GM18526 (cell line): ENCODE results near the gene GPNMB.

Experiments used
- POLR2A ChIP-seq: IDR thresholded peaks from 3 replicates; pipeline ENCODE4 v1.6.1; 2011; ENCODE audit not compliant: insufficient read length; ENCODE audit errors: extremely low read depth

Gene GPNMB

DNA sequence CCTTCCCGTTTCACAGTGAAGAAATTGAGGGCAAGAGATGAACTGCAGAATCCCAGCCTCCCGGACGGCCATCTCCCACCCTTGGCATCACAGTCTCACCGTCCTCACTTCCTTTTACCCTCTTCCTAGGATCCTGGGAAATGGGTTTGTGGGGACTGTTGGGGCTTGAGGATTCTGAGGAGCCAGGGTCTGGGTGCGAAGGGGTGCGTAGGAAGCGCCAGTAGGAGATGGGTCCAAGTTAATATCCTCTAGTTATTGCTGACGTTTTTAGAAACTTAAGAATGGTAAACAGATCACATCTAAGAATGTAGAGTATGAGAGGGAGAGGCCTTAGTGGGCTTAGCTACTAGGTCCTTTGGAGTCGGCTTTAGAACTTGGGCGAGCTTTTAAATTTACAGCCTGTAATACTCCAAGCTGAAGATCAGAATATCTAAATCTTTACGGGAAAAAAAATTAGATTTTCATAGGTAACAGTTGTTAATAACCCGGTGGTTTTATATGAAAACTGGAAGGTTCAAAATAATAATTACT is 53.3 kb downstream of the GPNMB start:
- TF ChIP-seq POLR2A: no peak

DNA sequence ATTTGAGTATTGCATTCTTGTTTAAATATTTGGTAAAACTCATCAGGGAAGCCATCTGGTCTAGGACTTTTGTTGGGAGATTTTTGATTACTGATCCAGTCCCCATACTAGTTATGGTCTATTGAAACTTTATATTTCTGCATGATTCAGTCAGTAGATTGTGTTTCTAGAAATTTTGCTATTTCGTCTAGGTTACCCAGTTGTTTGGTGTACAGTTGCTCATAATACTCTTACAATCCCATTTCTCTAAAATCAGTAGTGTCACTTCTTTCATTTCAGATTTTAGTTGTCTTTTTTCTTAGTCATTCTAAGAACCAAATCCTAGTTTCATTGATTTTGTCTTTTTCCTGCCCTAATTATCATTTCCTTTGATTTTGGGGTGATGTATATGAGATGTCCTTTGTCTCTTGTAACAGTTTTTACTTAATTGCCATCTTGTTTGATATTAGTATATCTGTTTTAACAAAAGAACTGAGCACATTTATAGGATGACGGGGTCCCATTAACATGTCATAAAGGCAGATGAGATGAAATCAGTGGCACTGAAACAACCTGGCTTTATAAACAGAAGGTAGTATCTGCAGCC is 60.5 kb downstream of the GPNMB start:
- no peak for TF ChIP-seq POLR2A

DNA sequence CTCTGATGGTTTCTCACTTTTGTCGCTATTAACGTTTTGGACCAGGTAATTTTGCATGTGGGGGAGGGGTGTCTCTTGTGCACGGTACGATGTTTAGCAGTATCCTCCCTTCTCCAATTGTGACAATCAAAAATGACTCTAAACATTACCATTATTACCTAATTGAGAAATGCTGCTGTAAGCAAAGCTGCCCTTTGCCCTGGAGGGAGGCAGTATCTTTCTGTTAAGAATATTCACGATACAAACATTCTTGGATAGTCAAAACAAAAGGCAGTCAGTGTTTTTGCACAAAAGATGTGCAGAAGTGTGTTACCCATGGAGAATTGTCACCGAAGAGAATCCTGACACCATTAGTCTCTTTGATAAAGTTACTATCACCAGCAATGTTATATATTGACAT is 62.2 kb downstream of the GPNMB start:
- TF ChIP-seq POLR2A: no peak

DNA sequence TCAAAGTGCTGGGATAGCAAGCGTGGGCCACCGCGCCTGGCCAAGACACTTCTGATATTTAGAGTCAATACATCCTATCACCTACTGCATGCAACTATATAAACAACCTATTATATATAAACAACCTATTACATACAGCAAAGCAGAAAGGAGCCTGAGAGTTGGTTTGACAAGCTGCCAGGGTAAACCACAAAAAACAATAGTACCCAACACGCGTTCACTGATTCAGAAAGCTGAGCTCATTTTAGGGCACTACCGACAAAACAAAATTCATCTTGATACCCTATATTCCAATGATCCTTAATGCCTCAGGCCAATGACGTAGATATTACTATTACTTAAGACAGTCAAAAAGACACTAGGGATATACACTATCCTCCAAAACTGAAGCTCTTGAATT is 68.8 kb downstream of the GPNMB start:
- TF ChIP-seq POLR2A: no peak
